Panc1 (cell line): ENCODE data around the gene NLRC5.

ENCODE experiments used
- CTCF ChIP-seq: fragments of 450-650 bp; IDR thresholded peaks from 2 replicates; pipeline ENCODE4 v1.5.1; 2017; ENCODE audit warnings: mild to moderate bottlenecking
- POLR2AphosphoS5 ChIP-seq: IDR thresholded peaks from 2 replicates; pipeline ENCODE4 v1.6.1; 2012; ENCODE audit warnings: mild to moderate bottlenecking, low read depth, low read length, moderate library complexity
- TF ChIP-seq, protein P1 (sequence below), 2 experiments: IDR thresholded peaks; 2 replicates each; pipeline ENCODE4 v1.6.1; 2011 to 2012; ENCODE audit warnings: low read depth in 2 of 2, control low read depth in 1 of 2, low read length in 1 of 2, mild to moderate bottlenecking in 1 of 2, moderate library complexity in 1 of 2; ENCODE audit not compliant: insufficient read depth in 1 of 2

GRCh38 chr16:57053206-57053605 is 63.8 kb downstream of the NLRC5 start:
- no peak for TF ChIP-seq CTCF
- no peak for TF ChIP-seq POLR2AphosphoS5
- TF ChIP-seq, protein P1, sequence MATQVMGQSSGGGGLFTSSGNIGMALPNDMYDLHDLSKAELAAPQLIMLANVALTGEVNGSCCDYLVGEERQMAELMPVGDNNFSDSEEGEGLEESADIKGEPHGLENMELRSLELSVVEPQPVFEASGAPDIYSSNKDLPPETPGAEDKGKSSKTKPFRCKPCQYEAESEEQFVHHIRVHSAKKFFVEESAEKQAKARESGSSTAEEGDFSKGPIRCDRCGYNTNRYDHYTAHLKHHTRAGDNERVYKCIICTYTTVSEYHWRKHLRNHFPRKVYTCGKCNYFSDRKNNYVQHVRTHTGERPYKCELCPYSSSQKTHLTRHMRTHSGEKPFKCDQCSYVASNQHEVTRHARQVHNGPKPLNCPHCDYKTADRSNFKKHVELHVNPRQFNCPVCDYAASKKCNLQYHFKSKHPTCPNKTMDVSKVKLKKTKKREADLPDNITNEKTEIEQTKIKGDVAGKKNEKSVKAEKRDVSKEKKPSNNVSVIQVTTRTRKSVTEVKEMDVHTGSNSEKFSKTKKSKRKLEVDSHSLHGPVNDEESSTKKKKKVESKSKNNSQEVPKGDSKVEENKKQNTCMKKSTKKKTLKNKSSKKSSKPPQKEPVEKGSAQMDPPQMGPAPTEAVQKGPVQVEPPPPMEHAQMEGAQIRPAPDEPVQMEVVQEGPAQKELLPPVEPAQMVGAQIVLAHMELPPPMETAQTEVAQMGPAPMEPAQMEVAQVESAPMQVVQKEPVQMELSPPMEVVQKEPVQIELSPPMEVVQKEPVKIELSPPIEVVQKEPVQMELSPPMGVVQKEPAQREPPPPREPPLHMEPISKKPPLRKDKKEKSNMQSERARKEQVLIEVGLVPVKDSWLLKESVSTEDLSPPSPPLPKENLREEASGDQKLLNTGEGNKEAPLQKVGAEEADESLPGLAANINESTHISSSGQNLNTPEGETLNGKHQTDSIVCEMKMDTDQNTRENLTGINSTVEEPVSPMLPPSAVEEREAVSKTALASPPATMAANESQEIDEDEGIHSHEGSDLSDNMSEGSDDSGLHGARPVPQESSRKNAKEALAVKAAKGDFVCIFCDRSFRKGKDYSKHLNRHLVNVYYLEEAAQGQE (IDR thresholded peaks at IDR 0.05; ENCODE audit: insufficient read depth in 1 of 2, low read depth in 2 of 2, low read length in 1 of 2): no peak
